Kidney capillary endothelial cell (primary cell): ENCODE results near the gene HBE1.

Experiments used
- DNase-seq: peaks from one replicate; pipeline ENCODE4 v3.0.0-alpha.2; 2018; ENCODE audit warnings: low spot score

Gene HBE1

GRCh38 chr11:5233307-5233706 is 36.4 kb downstream of the HBE1 start:
- no peak for DNase-seq

GRCh38 chr11:5232821-5233220 is 36.9 kb downstream of the HBE1 start:
- DNase-seq: no peak

DNA sequence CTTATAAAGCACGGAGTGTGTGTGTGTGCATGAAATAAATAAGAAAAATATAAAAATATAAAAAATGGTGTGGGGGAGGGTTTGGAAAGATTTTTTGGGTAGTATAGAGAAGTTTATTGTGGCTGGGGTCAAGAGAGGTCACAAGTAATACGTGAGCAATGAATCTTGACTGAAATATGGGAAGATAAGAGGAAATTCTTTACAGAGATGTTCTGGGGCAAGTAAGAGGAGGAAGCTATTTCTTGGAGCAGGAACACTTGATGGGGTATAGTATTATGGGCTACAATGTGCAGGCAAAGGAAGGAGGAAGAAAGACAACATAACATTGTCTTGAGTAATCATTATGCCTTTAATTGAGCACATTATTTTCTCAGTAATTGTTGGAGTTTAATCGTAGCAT is 37.6 kb downstream of the HBE1 start:
- DNase-seq: no peak

DNA sequence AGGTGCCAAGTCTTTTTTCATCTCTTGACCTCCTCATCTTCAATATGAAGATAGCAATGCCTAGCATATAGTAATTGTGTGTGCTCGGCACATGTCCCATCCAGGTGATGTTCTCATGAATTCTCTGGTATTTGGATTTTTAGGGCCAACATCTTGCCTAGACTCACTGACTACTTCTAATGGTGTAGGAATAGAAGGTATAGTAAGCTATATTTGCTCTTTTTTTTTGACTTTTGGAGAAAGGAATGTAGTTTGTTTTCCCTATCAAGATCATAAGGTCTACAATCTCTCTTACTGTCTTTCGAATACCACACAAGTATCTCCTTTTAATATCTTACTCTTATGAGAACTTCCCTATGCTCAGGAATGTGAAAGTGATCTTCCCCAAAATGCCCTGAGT is 38.6 kb downstream of the HBE1 start:
- DNase-seq: no peak

GRCh38 chr11:5230266-5230665 is 39.5 kb downstream of the HBE1 start:
- no peak for DNase-seq

GRCh38 chr11:5229796-5230195 is 39.9 kb downstream of the HBE1 start:
- DNase-seq: no peak

GRCh38 chr11:5229356-5229755 is 40.4 kb downstream of the HBE1 start:
- no peak for DNase-seq

- no peak for DNase-seq
Observed at GRCh38 chr11:5228124-5228523, 41.6 kb downstream of the HBE1 start.

- no peak for DNase-seq
Observed at GRCh38 chr11:5227681-5228080, 42.1 kb downstream of the HBE1 start.

- DNase-seq: no peak
Observed at GRCh38 chr11:5226732-5227310, 42.9 kb downstream of the HBE1 start, which contains the start of gene HBB. TSS of gene HBB (minus strand) at chr11:5227071. CDS start at chr11:5227021, 50 bp downstream.

GRCh38 chr11:5225480-5225871 is 44.3 kb downstream of the HBE1 start:
- DNase-seq: no peak

- no peak for DNase-seq
Observed at GRCh38 chr11:5224538-5225479, 44.9 kb downstream of the HBE1 start.

- DNase-seq: no peak
Observed at GRCh38 chr11:5223686-5224085, 46.1 kb downstream of the HBE1 start.

GRCh38 chr11:5223146-5223545 is 46.6 kb downstream of the HBE1 start:
- no peak for DNase-seq
